Duodenal mucosa (tissue), 2 donors: Measurements from ENCODE around the gene PPP1R1C.
A peak's percentile ranks its signal among the peaks of the same experiment; 100 is the strongest.

Experiments used
- H3K27ac ChIP-seq: one replicate; pipeline ENCODE4 v1.7.0; 2013; ENCODE audit warnings: low read depth, low read length
- H3K27me3 ChIP-seq, 2 donors: one replicate each; pipeline ENCODE4 v1.7.0; 2013; ENCODE audit warnings: low read length in 2 of 2, control low read depth in 1 of 2; ENCODE audit not compliant: insufficient read depth in 2 of 2, control insufficient read depth in 1 of 2
- H3K36me3 ChIP-seq, 2 donors: one replicate each; pipeline ENCODE4 v1.7.0; 2013; ENCODE audit warnings: low read length in 2 of 2, control low read depth in 1 of 2; ENCODE audit not compliant: insufficient read depth in 2 of 2, control insufficient read depth in 1 of 2
- H3K4me1 ChIP-seq, 2 donors: one replicate each; pipeline ENCODE4 v1.7.0; 2013; ENCODE audit warnings: low read length in 2 of 2, control low read depth in 1 of 2; ENCODE audit not compliant: insufficient read depth in 2 of 2, control insufficient read depth in 1 of 2
- H3K4me3 ChIP-seq, 2 donors: one replicate each; pipeline ENCODE4 v1.7.0; 2013; ENCODE audit warnings: low read length in 2 of 2, low read depth in 1 of 2
- H3K9ac ChIP-seq, 2 donors: one replicate each; pipeline ENCODE4 v1.7.0; 2013; ENCODE audit warnings: low read length in 2 of 2, low read depth in 1 of 2
- H3K9me3 ChIP-seq, 2 donors: one replicate each; pipeline ENCODE4 v1.7.0; 2013; ENCODE audit warnings: low read length in 2 of 2, control low read depth in 1 of 2; ENCODE audit not compliant: control insufficient read depth in 1 of 2

Gene PPP1R1C

GRCh38 chr2:181985632-181986205 is at the start of gene PPP1R1C:
TSS of gene PPP1R1C (plus strand) at chr2:181985853. CDS start at chr2:181986111, 258 bp downstream.
- Histone ChIP-seq H3K9ac (no peak within 1 kb of the TSS), H3K4me3 (no peak within 1 kb of the TSS), H3K27me3 (no peaks in the 10 kb centered on the region), H3K4me1 (no peaks in the 10 kb centered on the region), H3K36me3 (no peaks in the 10 kb centered on the region), H3K27ac (peak within 1 kb of the TSS; percentile 11), H3K9me3 (no peaks in the 10 kb centered on the region)

GRCh38 chr2:181937473-181937872 is 48.2 kb upstream of the PPP1R1C start:
- Histone ChIP-seq H3K4me1 (no peaks in the 10 kb centered on the region), H3K27ac (no peak overlapping the region), H3K4me3 (no peak overlapping the region), H3K36me3 (no peaks in the 10 kb centered on the region), H3K9me3 (no peaks in the 10 kb centered on the region), H3K9ac (no peak overlapping the region), H3K27me3 (no peaks in the 10 kb centered on the region)

GRCh38 chr2:181943411-181944124 is 42.1 kb upstream of the PPP1R1C start:
- Histone ChIP-seq H3K27ac (no peak overlapping the region), H3K9ac (no peak overlapping the region), H3K36me3 (no peaks in the 10 kb centered on the region), H3K27me3 (no peaks in the 10 kb centered on the region), H3K4me3 (no peak overlapping the region), H3K4me1 (peaks cover 4 to 10% of the 10 kb centered on the region in 2 donors), H3K9me3 (no peaks in the 10 kb centered on the region)

- Histone ChIP-seq H3K27me3 (no peaks in the 10 kb centered on the region), H3K4me3 (no peak overlapping the region), H3K9me3 (no peaks in the 10 kb centered on the region), H3K36me3 (no peaks in the 10 kb centered on the region), H3K27ac (no peak overlapping the region), H3K9ac (no peak overlapping the region), H3K4me1 (peaks cover 4 to 10% of the 10 kb centered on the region in 2 donors)
Measured at GRCh38 chr2:181944164-181944913, 41.3 kb upstream of the PPP1R1C start.

GRCh38 chr2:181944914-181945291 is 40.8 kb upstream of the PPP1R1C start:
- Histone ChIP-seq H3K4me3 (no peak overlapping the region), H3K4me1 (peaks cover 4 to 10% of the 10 kb centered on the region in 2 donors), H3K27me3 (no peaks in the 10 kb centered on the region), H3K9ac (no peak overlapping the region), H3K36me3 (no peaks in the 10 kb centered on the region), H3K9me3 (no peaks in the 10 kb centered on the region), H3K27ac (no peak overlapping the region)

GRCh38 chr2:181946444-181947127 is 39.1 kb upstream of the PPP1R1C start:
- Histone ChIP-seq H3K36me3 (no peaks in the 10 kb centered on the region), H3K4me1 (peaks cover 4 to 10% of the 10 kb centered on the region in 2 donors), H3K27ac (no peak overlapping the region), H3K4me3 (no peak overlapping the region), H3K27me3 (no peaks in the 10 kb centered on the region), H3K9ac (no peak overlapping the region), H3K9me3 (no peaks in the 10 kb centered on the region)

GRCh38 chr2:181947273-181947672 is 38.4 kb upstream of the PPP1R1C start:
- Histone ChIP-seq H3K4me1 (peaks cover 4 to 10% of the 10 kb centered on the region in 2 donors), H3K9me3 (no peaks in the 10 kb centered on the region), H3K27ac (no peak overlapping the region), H3K9ac (no peak overlapping the region), H3K4me3 (no peak overlapping the region), H3K36me3 (no peaks in the 10 kb centered on the region), H3K27me3 (no peaks in the 10 kb centered on the region)

GRCh38 chr2:181948227-181948626 is 37.4 kb upstream of the PPP1R1C start:
- no peaks in the 10 kb centered on the region for H3K36me3 ChIP-seq
- H3K27me3 ChIP-seq: no peaks in the 10 kb centered on the region
- H3K9ac ChIP-seq: no peak overlapping the region
- no peaks in the 10 kb centered on the region for H3K9me3 ChIP-seq
- no peak overlapping the region for H3K4me3 ChIP-seq
- no peak overlapping the region for H3K27ac ChIP-seq
- peaks cover 4 to 8% of the 10 kb centered on the region in 2 donors for H3K4me1 ChIP-seq

- Histone ChIP-seq H3K4me1 (peaks cover 2 to 4% of the 10 kb centered on the region in 2 donors), H3K9ac (no peak overlapping the region), H3K9me3 (no peaks in the 10 kb centered on the region), H3K27me3 (no peaks in the 10 kb centered on the region), H3K36me3 (no peaks in the 10 kb centered on the region), H3K4me3 (no peak overlapping the region), H3K27ac (no peak overlapping the region)
Measured at GRCh38 chr2:181949047-181949446, 36.6 kb upstream of the PPP1R1C start.
